Sigmoid colon (tissue), 7 donors: ENCODE measurements around the gene TFR2. TPM values are rescaled to one million over a fixed set of nuclear protein-coding genes. Genes with fewer than 3 reads are reported as not detected.

Source experiments
- DNase-seq: peaks from one replicate; pipeline ENCODE4 v3.0.0-alpha.2; 2019
- H3K27ac ChIP-seq, 4 donors: fragments of 200-600 bp; sonication (generic); one replicate each; pipeline ENCODE4 v1.5.1; 2016 to 2019; ENCODE audit warnings: mild to moderate bottlenecking in 1 of 4
- H3K27me3 ChIP-seq, 3 donors: fragments of 200-600 bp; sonication (generic); one replicate each; pipeline ENCODE4 v1.5.1; 2019; ENCODE audit warnings: mild to moderate bottlenecking in 1 of 3
- H3K36me3 ChIP-seq, 4 donors: fragments of 200-600 bp; sonication (generic); one replicate each; pipeline ENCODE4 v1.5.1; 2016 to 2019
- H3K4me1 ChIP-seq, 4 donors: fragments of 200-600 bp; sonication (generic); one replicate each; pipeline ENCODE4 v1.5.1; 2017 to 2019
- H3K4me3 ChIP-seq, 4 donors: fragments of 200-600 bp; sonication (generic); one replicate each; pipeline ENCODE4 v1.5.1; 2017 to 2019; ENCODE audit warnings: mild to moderate bottlenecking in 2 of 4, moderate library complexity in 1 of 4
- H3K9me3 ChIP-seq, 4 donors: fragments of 200-600 bp in 3 of 4; sonication (generic) in 3 of 4; one replicate each; pipeline versions ENCODE4 v1.5.1 to v1.6.1; 2013 to 2019
- CTCF ChIP-seq, 4 experiments: fragments of 450-650 bp in 3 of 4; fragments of 200-600 bp in 1 of 4; IDR thresholded peaks; one replicate each; pipeline ENCODE4 v1.5.1; 2016 to 2019; ENCODE audit warnings: antibody characterized with exemption in 4 of 4, mild to moderate bottlenecking in 3 of 4, moderate library complexity in 2 of 4
- EP300 ChIP-seq, 4 donors: sonication (generic); formaldehyde crosslinking; IDR thresholded peaks; one replicate each; pipeline ENCODE4 v1.6.1; 2017; ENCODE audit warnings: antibody characterized with exemption in 4 of 4
- POLR2A ChIP-seq, 2 donors: fragments of 450-650 bp; IDR thresholded peaks; one replicate each; pipeline ENCODE4 v1.6.1; 2016; ENCODE audit warnings: antibody characterized with exemption in 2 of 2, mild to moderate bottlenecking in 2 of 2, moderate library complexity in 2 of 2
- POLR2AphosphoS5 ChIP-seq, 4 donors: sonication (generic); formaldehyde crosslinking; IDR thresholded peaks; one replicate each; pipeline ENCODE4 v1.6.1; 2017; ENCODE audit warnings: antibody characterized with exemption in 4 of 4
- WGBS, 2 donors: extraction: QIAGEN DNeasy Blood & Tissue Kit; methylation state at CpG; one replicate each; pipeline ENCODE4 v1.1.7; 2013; 5-methylcytosine and 5-hydroxymethylcytosine counted together
- intact Hi-C: fragments of 100-400 bp; cut with DNase I; formaldehyde crosslinking; loops from one replicate; pipeline ENCODE4 v1.15.1; 2023
- polyA plus RNA-seq, 3 donors: library from polyadenylated mRNA; stranded (reverse); fragments of 200-250 nt; gene quantifications; one replicate each; pipeline ENCODE4 v1.2.3, GENCODE V29; 2013
- total RNA-seq, 4 donors: library from RNA; depleted of rRNA; stranded (reverse); fragments of >200 nt; gene quantifications; one replicate each; pipeline ENCODE4 v1.1.0, GENCODE V29; 2016
- donor health status: healthy with polysubstance abuse.
- donor health status: Bipolar disorder and iron deficiency.
- donor health status: healthy.

The TFR2 gene
- total and polyA plus RNA-seq, 7 donors: 0.71 to 2.2 TPM; not detected in 5

GRCh38 chr7:100687261-100687660, 45.9 kb upstream of the TFR2 start:
- 90 to 95% methylated on average over 22 of the region's 22 CpGs for WGBS, 2 donors
- intact Hi-C loops: no loop called here
- H3K4me1 ChIP-seq: peaks cover 0 to 41% (median 41%) of the 10 kb centered on the region in 4 donors

GRCh38 chr7:100686822-100687211, 45.5 kb upstream of the TFR2 start:
- intact Hi-C loops: no loop called here
- Histone ChIP-seq H3K9me3 (no peaks in the 10 kb centered on the region), H3K27me3 (no peaks in the 10 kb centered on the region), H3K36me3 (peaks cover 66 to 77% (median 69%) of the 10 kb centered on the region in 4 donors), H3K4me1 (peaks cover 0 to 37% (median 37%) of the 10 kb centered on the region in 4 donors), H3K27ac (no peak overlapping the region), H3K4me3 (no peak overlapping the region)
- WGBS, 2 donors: 92 to 94% methylated on average over 17 of the region's 17 CpGs
- no peak for DNase-seq
- no peak for TF ChIP-seq POLR2AphosphoS5 (IDR thresholded peaks at IDR 0.05)
- no peak for TF ChIP-seq EP300 (IDR thresholded peaks at IDR 0.05)
- TF ChIP-seq POLR2A (IDR thresholded peaks at IDR 0.05): no peak
- TF ChIP-seq CTCF (IDR thresholded peaks at IDR 0.05): no peak

More at GRCh38 chr7:100687261-100687660, 45.9 kb upstream of the TFR2 start:
- DNase-seq: no peak
- Histone ChIP-seq H3K27ac (no peak overlapping the region), H3K9me3 (no peaks in the 10 kb centered on the region), H3K4me3 (no peak overlapping the region), H3K27me3 (no peaks in the 10 kb centered on the region), H3K36me3 (peaks cover 61 to 73% (median 65%) of the 10 kb centered on the region in 4 donors)
- TF ChIP-seq EP300 (IDR thresholded peaks at IDR 0.05): no peak
- no peak for TF ChIP-seq POLR2AphosphoS5 (IDR thresholded peaks at IDR 0.05)
- TF ChIP-seq CTCF (IDR thresholded peaks at IDR 0.05): no peak
- TF ChIP-seq POLR2A (IDR thresholded peaks at IDR 0.05): no peak

GRCh38 chr7:100686201-100686821, 45.0 kb upstream of the TFR2 start:
- TF ChIP-seq CTCF (IDR thresholded peaks at IDR 0.05) (no peak), POLR2A (IDR thresholded peaks at IDR 0.05) (no peak), POLR2AphosphoS5 (IDR thresholded peaks at IDR 0.05) (no peak), EP300 (IDR thresholded peaks at IDR 0.05) (no peak)
- Histone ChIP-seq H3K27me3 (no peaks in the 10 kb centered on the region), H3K36me3 (peaks cover 70 to 82% (median 73%) of the 10 kb centered on the region in 4 donors), H3K9me3 (no peaks in the 10 kb centered on the region), H3K4me1 (peaks cover 0 to 32% (median 32%) of the 10 kb centered on the region in 4 donors), H3K27ac (no peak overlapping the region), H3K4me3 (no peak overlapping the region)
- 86 to 87% methylated on average over 33 of the region's 33 CpGs for WGBS, 2 donors
- intact Hi-C loops: no loop called here
- no peak for DNase-seq

- Histone ChIP-seq H3K27me3 (no peaks in the 10 kb centered on the region), H3K36me3 (peaks cover 72 to 84% (median 74%) of the 10 kb centered on the region in 4 donors), H3K4me1 (peaks cover 0 to 27% (median 25%) of the 10 kb centered on the region in 4 donors), H3K4me3 (no peak overlapping the region), H3K27ac (no peak overlapping the region), H3K9me3 (no peaks in the 10 kb centered on the region)
- no peak for TF ChIP-seq CTCF (IDR thresholded peaks at IDR 0.05)
- TF ChIP-seq POLR2A (IDR thresholded peaks at IDR 0.05): no peak
- TF ChIP-seq POLR2AphosphoS5 (IDR thresholded peaks at IDR 0.05): no peak
- no peak for TF ChIP-seq EP300 (IDR thresholded peaks at IDR 0.05)
- intact Hi-C loops: no loop called here
- 93 to 95% methylated on average over 17 of the region's 17 CpGs for WGBS, 2 donors
- DNase-seq: no peak
Measured at GRCh38 chr7:100685631-100686145, 44.3 kb upstream of the TFR2 start.
